ENCODE data around the gene TBP.

- TF ChIP-seq, protein P1, sequence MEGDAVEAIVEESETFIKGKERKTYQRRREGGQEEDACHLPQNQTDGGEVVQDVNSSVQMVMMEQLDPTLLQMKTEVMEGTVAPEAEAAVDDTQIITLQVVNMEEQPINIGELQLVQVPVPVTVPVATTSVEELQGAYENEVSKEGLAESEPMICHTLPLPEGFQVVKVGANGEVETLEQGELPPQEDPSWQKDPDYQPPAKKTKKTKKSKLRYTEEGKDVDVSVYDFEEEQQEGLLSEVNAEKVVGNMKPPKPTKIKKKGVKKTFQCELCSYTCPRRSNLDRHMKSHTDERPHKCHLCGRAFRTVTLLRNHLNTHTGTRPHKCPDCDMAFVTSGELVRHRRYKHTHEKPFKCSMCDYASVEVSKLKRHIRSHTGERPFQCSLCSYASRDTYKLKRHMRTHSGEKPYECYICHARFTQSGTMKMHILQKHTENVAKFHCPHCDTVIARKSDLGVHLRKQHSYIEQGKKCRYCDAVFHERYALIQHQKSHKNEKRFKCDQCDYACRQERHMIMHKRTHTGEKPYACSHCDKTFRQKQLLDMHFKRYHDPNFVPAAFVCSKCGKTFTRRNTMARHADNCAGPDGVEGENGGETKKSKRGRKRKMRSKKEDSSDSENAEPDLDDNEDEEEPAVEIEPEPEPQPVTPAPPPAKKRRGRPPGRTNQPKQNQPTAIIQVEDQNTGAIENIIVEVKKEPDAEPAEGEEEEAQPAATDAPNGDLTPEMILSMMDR (conservative IDR thresholded peaks at IDR 0.05): no peak
- no peak for TF ChIP-seq ZFX (IDR thresholded peaks at IDR 0.05)
These were observed 21.2 kb upstream of the TBP start for GRCh38 chr6:170532867-170533488.
